ENCODE results near the gene ESAM.

ESAM gene

GRCh38 chr11:124770959-124771358, 8.9 kb upstream of the ESAM start:
- peak; percentile 34 to 68 (median 51) for DNase-seq

- no peak for DNase-seq
Measured at GRCh38 chr11:124769806-124770774, 8.0 kb upstream of the ESAM start.

- no peak for DNase-seq
Measured at GRCh38 chr11:124768914-124769313, 6.8 kb upstream of the ESAM start.

GRCh38 chr11:124766156-124766555, 4.1 kb upstream of the ESAM start:
- no peak for DNase-seq

- DNase-seq, result peak; percentile 57 to 81 (median 72)
Measured at GRCh38 chr11:124763156-124763947, 1.3 kb upstream of the ESAM start.

GRCh38 chr11:124762624-124763155, 600 bp upstream of the ESAM start:
- DNase-seq, result peak in 1 of 4 experiments; percentile 34

- DNase-seq, result no peak
Measured at GRCh38 chr11:124761301-124762104, 587 bp downstream of the ESAM start.

GRCh38 chr11:124760806-124761205, 1.3 kb downstream of the ESAM start:
- DNase-seq, result no peak

- DNase-seq, result no peak
Measured at GRCh38 chr11:124760205-124760652, 1.9 kb downstream of the ESAM start.

- DNase-seq, result no peak
Measured at GRCh38 chr11:124759266-124760204, 2.6 kb downstream of the ESAM start.

- peak; percentile 84 to 91 (median 88) for DNase-seq
Measured at GRCh38 chr11:124758355-124759265, 3.5 kb downstream of the ESAM start.

- no peak for DNase-seq
Measured at GRCh38 chr11:124757320-124757719, 4.8 kb downstream of the ESAM start.

GRCh38 chr11:124756753-124757227, 5.3 kb downstream of the ESAM start:
- no peak for DNase-seq

GRCh38 chr11:124756033-124756752, 5.9 kb downstream of the ESAM start:
- no peak for DNase-seq

- DNase-seq, result no peak
Measured at GRCh38 chr11:124754710-124755109, 7.4 kb downstream of the ESAM start.

- DNase-seq, result no peak
Measured at GRCh38 chr11:124754309-124754708, 7.8 kb downstream of the ESAM start.

GRCh38 chr11:124753624-124754023, 8.5 kb downstream of the ESAM start:
- no peak for DNase-seq

GRCh38 chr11:124753205-124753604, 8.9 kb downstream of the ESAM start:
- peak; percentile 60 to 76 (median 74) for DNase-seq
